Gastroesophageal sphincter (tissue), 4 donors: ENCODE results near the gene AXL. TPM values are rescaled to one million over a fixed set of nuclear protein-coding genes. Genes with fewer than 3 reads are reported as not detected.
A peak's percentile ranks its signal among the peaks of the same experiment; 100 is the strongest.

Source experiments
- ATAC-seq: fragments of 150-250 bp; one replicate; pipeline ENCODE4 v1.9.1; 2016; ENCODE audit warnings: mild to moderate bottlenecking, moderate library complexity
- H3K27ac ChIP-seq, 4 donors: fragments of 200-600 bp; sonication (generic) in 3 of 4; 1 replicate in 3 of 4; 2 replicates in 1 of 4; pipeline ENCODE4 v1.5.1; 2016 to 2019
- H3K27me3 ChIP-seq: fragments of 200-600 bp; sonication (generic); one replicate; pipeline ENCODE4 v1.5.1; 2019
- H3K36me3 ChIP-seq, 2 donors: fragments of 200-600 bp; sonication (generic); one replicate each; pipeline ENCODE4 v1.5.1; 2019; ENCODE audit warnings: control low read depth in 1 of 2
- H3K4me1 ChIP-seq, 3 donors: fragments of 200-600 bp; sonication (generic); 1 replicate in 2 of 3; 2 replicates in 1 of 3; pipeline ENCODE4 v1.5.1; 2016 to 2019; ENCODE audit warnings: control low read depth in 2 of 3
- H3K4me3 ChIP-seq, 2 donors: fragments of 200-600 bp; sonication (generic); one replicate each; pipeline ENCODE4 v1.5.1; 2019; ENCODE audit warnings: mild to moderate bottlenecking in 1 of 2, moderate library complexity in 1 of 2
- H3K9me3 ChIP-seq, 3 donors: fragments of 200-600 bp; sonication (generic); one replicate each; pipeline ENCODE4 v1.5.1; 2017 to 2019; ENCODE audit warnings: control low read depth in 2 of 3
- EP300 ChIP-seq: sonication (generic); formaldehyde crosslinking; IDR thresholded peaks from one replicate; pipeline ENCODE4 v1.6.1; 2017; ENCODE audit warnings: antibody characterized with exemption, mild to moderate bottlenecking
- POLR2A ChIP-seq, 2 donors: fragments of 450-650 bp; IDR thresholded peaks; one replicate each; pipeline ENCODE4 v1.6.1; 2017; ENCODE audit warnings: antibody characterized with exemption in 2 of 2, mild to moderate bottlenecking in 2 of 2, moderate library complexity in 1 of 2
- POLR2AphosphoS5 ChIP-seq: sonication (generic); formaldehyde crosslinking; IDR thresholded peaks from one replicate; pipeline ENCODE4 v1.6.1; 2017; ENCODE audit warnings: antibody characterized with exemption
- WGBS, 2 donors: methylation state at CpG; one replicate each; pipeline ENCODE4 v1.1.5; 2018; ENCODE audit warnings: low coverage in 1 of 2; 5-methylcytosine and 5-hydroxymethylcytosine counted together
- total RNA-seq, 4 donors: library from RNA; depleted of rRNA; stranded (reverse); fragments of >200 nt; gene quantifications; one replicate each; pipeline ENCODE4 v1.1.0, GENCODE V29; 2016
- TF ChIP-seq, protein P1 (sequence below), 4 experiments: fragments of 200-600 bp in 2 of 4; fragments of 450-650 bp in 2 of 4; sonication (generic) in 1 of 4; IDR thresholded peaks; one replicate each; pipeline ENCODE4 v1.5.1; 2017 to 2019; ENCODE audit warnings: antibody characterized with exemption in 4 of 4, mild to moderate bottlenecking in 2 of 4, moderate library complexity in 2 of 4

Gene AXL
- total RNA-seq, 4 donors from 2014 or later, result 129 to 232 (median 166) TPM

DNA sequence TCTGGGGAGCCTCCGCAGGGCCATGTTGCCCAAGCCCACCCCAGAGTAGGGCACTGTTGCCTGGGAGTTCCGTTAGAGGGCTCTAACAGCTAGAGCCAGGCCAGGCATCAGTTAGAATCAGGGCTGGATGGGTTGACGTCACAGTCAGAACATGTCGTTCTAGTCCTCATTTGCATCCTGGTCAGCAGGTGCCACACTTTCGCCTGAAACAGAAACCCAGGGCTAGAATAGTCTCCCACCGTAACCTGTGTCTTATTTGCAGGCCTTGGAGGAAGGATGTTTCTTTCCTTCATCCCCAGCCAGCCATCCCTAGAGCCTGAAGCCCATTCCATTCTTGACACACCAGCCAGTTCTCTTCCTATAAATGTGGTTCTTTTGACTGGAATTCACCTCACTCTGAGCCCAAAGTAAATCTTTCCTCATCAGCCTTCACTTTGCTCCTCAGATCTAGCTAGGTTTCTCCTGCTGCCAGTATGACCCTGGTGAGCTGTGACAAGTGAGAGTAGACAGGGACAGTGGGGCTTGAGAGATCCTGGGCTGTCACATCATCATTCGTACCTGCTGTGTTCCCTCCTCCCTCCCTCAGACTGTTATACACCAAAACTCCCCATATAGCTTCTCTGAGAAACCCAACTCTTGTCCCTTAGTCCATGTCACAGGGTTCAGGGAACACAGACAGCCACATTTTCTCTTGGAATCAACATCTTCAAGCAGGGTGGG, 78.8 kb downstream of the AXL start:
- Histone ChIP-seq H3K36me3 (peaks cover 6 to 80% of the 10 kb centered on the region in 2 donors), H3K27me3 (no peaks in the 10 kb centered on the region), H3K4me3 (no peak overlapping the region), H3K9me3 (no peaks in the 10 kb centered on the region), H3K4me1 (peaks cover 9 to 63% (median 39%) of the 10 kb centered on the region in 3 donors), H3K27ac (peak overlapping the region; percentile 24 to 82 (median 79))
- ATAC-seq, result peak; percentile 36
- no peak for TF ChIP-seq POLR2AphosphoS5
- TF ChIP-seq, protein P1, sequence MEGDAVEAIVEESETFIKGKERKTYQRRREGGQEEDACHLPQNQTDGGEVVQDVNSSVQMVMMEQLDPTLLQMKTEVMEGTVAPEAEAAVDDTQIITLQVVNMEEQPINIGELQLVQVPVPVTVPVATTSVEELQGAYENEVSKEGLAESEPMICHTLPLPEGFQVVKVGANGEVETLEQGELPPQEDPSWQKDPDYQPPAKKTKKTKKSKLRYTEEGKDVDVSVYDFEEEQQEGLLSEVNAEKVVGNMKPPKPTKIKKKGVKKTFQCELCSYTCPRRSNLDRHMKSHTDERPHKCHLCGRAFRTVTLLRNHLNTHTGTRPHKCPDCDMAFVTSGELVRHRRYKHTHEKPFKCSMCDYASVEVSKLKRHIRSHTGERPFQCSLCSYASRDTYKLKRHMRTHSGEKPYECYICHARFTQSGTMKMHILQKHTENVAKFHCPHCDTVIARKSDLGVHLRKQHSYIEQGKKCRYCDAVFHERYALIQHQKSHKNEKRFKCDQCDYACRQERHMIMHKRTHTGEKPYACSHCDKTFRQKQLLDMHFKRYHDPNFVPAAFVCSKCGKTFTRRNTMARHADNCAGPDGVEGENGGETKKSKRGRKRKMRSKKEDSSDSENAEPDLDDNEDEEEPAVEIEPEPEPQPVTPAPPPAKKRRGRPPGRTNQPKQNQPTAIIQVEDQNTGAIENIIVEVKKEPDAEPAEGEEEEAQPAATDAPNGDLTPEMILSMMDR (IDR thresholded peaks at IDR 0.05), result no peak
- TF ChIP-seq POLR2A (IDR thresholded peaks at IDR 0.05), result no peak
- no peak for TF ChIP-seq EP300
- WGBS, 2 donors, result 25 to 39% methylated on average over 2 to 5 of the region's 7 CpGs

DNA sequence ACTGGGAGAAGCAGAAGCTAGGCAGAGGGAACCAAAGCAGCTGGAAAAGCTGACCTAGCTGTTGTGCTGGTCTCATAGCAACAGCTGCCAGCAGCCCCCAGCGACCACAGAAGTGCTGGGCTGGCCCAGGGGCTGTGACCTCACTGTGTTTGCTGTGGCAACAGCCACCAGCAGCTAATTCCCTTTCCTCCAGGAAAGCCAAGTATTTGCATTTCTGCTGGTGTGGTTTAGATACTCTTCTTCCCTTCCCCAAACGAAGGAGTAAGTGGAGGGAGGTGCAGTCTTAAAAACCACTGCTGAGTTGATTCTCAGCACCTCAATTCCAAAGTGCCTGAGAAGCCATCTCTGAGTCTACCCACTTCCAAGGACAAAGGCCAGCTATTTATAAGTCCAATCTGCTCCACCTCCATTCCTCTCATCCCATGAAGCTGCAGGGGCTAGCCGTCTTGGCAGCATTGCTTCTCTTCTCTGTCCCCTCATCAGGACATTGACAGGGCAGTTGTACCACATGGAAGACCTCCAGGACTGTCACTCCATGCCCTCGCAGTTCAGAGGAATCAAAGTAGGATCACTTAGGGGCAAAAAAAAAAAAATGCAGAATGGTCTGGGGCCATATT, 79.4 kb downstream of the AXL start:
- 8 to 15% methylated on average over 3 to 4 of the region's 4 CpGs for whole genome bisulfite sequencing, 2 donors
- Histone ChIP-seq H3K4me1 (peaks cover 9 to 63% (median 39%) of the 10 kb centered on the region in 3 donors), H3K27me3 (no peaks in the 10 kb centered on the region), H3K36me3 (peaks cover 1 to 80% of the 10 kb centered on the region in 2 donors), H3K4me3 (no peak overlapping the region), H3K27ac (peak overlapping the region; percentile 24 to 82 (median 79)), H3K9me3 (no peaks in the 10 kb centered on the region)
- peak; percentile 76 for ATAC-seq
- TF ChIP-seq, protein P1 (IDR thresholded peaks at IDR 0.05), result no peak
- TF ChIP-seq EP300, result no peak
- TF ChIP-seq POLR2A (IDR thresholded peaks at IDR 0.05), result peak in 1 of 2 donors; percentile 16
- TF ChIP-seq POLR2AphosphoS5, result peak; percentile 38

DNA sequence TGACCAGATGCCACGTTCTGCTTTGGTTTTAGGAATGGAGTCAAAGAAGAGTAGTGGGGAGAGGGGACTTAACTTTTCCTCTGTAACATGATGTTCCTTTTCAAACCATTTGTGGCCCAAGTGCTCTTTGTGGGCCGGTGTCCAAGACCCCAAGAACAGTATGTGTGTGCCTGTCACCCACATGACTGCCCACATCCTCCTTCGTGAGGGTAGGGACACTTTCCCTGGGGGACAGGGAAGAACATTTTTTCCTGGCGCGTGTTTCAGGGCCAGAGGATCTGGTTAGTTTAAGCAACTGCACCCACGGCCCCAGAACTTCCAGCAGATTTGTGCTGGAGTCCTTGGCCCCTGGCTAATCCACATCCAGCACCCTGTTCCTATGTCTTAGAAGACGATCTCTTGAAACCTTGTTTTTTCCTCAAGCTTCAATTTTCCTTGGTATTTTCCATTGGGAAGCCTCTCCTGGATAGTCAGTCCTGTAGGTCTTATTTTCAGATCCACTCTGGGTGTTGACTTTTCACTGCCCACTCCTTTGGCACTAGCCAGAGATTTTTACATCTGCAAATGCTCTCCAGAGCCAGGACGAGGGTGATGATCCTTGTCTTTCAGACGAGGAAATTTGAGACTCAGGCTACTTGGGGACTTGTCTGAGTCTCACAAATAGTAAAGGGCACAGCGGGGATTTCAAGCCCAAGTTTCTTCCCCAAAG, 80.2 kb downstream of the AXL start:
- peak; percentile 25 for ATAC-seq
- Histone ChIP-seq H3K4me3 (no peak overlapping the region), H3K27ac (peak overlapping the region; percentile 24 to 82 (median 79)), H3K4me1 (peaks cover 9 to 63% (median 39%) of the 10 kb centered on the region in 3 donors), H3K9me3 (no peaks in the 10 kb centered on the region), H3K27me3 (no peaks in the 10 kb centered on the region), H3K36me3 (peaks cover 0 to 80% of the 10 kb centered on the region in 2 donors)
- WGBS, 2 donors, result 21 to 36% methylated on average over 6 to 10 of the region's 10 CpGs
- peak; percentile 29 for TF ChIP-seq POLR2AphosphoS5
- no peak for TF ChIP-seq EP300
- TF ChIP-seq, protein P1 (IDR thresholded peaks at IDR 0.05), result no peak

DNA sequence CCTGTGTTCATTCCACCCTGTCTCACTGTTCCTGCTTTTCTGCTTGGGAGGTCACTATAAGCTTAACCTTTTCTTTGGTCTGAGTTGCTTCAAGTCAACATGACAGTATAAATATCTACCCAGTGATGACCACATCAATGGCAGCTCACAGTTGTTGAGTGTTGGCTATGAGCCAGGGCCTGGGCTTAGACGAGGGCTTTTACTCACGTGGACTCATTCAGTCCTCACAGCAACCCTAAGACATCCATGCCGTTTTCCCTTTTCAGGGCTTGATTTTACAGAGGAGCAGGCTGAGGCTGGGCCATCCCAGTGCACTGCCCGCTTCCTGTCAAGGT, 80.7 kb downstream of the AXL start:
- Histone ChIP-seq H3K4me1 (peaks cover 9 to 68% (median 39%) of the 10 kb centered on the region in 3 donors), H3K9me3 (no peaks in the 10 kb centered on the region), H3K27ac (peak overlapping the region; percentile 24 to 82 (median 79)), H3K36me3 (peaks cover 0 to 80% of the 10 kb centered on the region in 2 donors), H3K4me3 (no peak overlapping the region), H3K27me3 (no peaks in the 10 kb centered on the region)
- WGBS, 2 donors, result 17% methylated on average over 2 of the region's 4 CpGs; no CpG with 5 or more reads in 1 of the 2 donors
- ATAC-seq, result peak; percentile 53
- TF ChIP-seq POLR2AphosphoS5 (peak; percentile 80), EP300 (no peak)

DNA sequence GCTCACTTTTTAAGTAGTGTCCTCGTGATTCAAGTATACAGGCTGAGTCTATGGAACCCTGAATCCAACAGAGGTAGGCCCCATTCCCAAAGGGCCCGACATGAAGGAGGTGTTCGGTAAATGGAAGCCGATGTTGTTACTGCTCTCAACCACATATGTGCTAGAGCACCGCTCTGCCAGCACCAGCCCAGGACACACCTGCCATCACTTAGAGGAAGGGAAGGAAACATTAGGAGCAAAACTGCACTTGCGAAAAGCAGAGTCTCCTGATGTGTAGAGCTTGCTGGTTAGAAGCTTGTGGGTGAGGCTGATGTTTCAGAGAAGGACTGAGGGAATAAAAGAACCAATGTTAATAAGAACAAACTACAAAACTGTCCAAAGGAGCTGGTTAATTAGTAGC, 81.5 kb downstream of the AXL start:
- H3K9me3 ChIP-seq, result no peaks in the 10 kb centered on the region
- no peaks in the 10 kb centered on the region for H3K27me3 ChIP-seq
- H3K36me3 ChIP-seq, result peaks cover 0 to 80% of the 10 kb centered on the region in 2 donors
- H3K4me1 ChIP-seq, result peaks cover 9 to 68% (median 39%) of the 10 kb centered on the region in 3 donors
- ATAC-seq, result no peak
- no peak overlapping the region for H3K4me3 ChIP-seq
- WGBS, 2 donors, result 75 to 85% methylated on average over 4 to 6 of the region's 6 CpGs
- TF ChIP-seq EP300, result no peak
- TF ChIP-seq POLR2AphosphoS5, result no peak
- TF ChIP-seq, protein P1 (IDR thresholded peaks at IDR 0.05), result no peak
- TF ChIP-seq POLR2A (IDR thresholded peaks at IDR 0.05), result no peak
- H3K27ac ChIP-seq, result peak overlapping the region; percentile 24 to 82 (median 79)
